UCSD-AML1 (cell line): ENCODE results near the gene DENND6B.

ENCODE experiments used
- DNase-seq: peaks from one replicate; lab custom pipeline; 2025; ENCODE audit not compliant: unreplicated experiment; lab: John Stamatoyannopoulos, UW

Gene DENND6B

DNA sequence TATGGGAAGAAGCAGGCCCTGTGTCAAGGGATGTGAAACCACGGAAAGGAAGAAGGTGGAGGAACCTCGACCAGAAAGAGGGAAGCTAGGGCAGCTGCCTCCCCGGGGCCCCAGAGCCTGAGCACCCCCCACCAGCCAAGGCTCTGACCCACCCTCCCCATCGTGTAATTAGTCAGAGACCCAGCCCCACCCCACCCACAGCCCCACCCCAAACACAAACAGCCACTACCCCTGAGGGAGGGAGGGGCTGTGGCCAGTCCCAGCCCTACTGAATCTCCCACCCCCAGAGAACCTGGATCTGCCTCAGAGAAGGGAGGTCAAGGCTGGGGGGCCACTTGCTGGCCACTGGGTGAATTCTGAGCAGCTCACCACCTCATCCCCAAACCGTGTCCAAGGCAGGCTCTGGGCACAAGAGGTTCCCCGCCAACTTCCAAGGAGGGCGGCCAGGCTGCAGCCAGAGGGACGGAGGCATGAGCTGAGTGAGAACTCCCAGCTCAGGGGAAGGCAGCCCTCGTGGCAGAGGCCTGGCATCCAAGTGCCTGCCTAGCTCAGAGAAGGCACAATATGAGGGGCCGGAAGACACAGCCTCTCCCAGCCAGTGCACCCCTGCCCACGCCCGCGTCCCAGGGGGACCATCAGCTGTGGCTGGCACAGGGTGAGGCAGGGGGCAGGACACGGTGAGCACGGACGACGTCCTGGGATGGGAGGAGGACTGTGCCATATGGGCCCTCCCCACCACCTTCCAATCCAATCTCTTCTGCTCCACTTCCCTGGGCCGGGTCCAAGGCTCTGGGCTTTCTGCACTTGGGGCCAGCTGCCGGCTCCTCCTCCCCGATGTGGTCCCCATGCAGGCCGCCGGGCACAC lies 22.1 kb downstream of the DENND6B start:
- peak; percentile 62 for DNase-seq

DNA sequence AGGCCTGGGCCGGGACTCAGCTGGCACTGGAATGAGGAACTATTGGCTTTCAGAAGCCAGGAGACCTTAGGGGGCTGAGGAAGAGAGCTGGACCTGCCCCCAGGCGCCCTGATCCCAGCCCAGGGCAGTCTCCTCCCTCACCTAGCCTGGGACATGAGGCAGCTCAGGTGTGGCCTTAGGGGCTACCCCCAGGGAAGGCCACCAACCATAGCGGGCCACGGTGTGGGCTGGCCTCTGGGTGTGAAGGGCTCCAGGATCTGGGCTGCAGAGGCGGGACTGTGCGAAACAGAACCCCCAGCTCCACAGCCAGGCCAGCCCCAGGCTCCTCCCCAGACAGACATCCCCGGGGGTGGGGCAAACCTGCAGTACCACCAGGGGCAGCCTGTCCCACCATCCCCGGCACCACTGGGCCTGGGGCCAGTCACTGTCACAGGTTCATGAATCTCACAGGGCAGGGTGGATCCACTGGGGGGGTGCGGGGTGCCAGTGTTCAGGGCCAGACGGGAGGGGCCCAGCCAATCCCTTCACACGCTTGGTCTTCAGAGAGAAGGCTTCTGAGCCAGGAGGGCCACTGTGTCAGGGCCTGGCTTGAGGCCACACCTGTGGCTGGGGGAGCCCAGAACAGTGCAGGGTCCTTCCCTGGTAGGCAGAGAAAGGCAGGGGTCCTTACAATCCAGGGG lies 22.8 kb downstream of the DENND6B start:
- peak; percentile 58 for DNase-seq

DNA sequence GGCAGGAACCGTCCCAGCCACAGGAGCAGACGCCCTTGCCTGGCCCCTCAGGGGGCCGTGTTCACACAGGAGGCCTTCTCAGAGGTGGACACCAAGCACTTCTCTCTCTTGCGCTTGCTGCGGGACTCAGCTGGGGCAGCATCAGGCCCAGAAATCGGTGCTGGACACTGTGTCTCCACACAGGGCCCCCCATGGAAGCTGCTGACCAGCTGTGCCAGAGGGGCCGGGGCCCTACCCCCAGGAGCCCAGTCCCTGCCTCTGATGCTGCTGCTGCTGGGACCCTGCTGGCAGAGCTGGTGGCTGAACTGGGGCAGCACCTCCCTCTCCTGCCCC lies 23.3 kb downstream of the DENND6B start:
- DNase-seq = no peak

DNA sequence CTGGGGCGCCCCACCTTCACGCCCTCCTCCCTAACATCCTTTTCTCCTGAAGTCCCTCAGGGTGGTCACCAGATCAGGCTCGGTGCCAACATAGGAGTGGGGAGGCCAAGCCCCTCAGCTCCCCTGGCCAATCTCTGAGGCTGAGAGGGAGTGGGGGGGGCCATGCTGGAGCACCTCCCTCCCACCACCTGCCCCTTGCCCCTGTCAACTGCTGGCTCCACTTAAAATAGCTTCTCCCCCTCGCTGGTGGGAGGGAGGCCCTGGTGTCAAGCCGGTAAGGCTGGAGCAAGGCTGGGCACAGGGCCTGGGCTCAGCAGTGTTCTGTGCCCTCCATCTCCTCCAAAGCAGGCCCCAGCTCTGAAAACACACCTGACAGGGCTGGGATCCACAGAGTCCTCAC lies 24.2 kb downstream of the DENND6B start:
- no peak for DNase-seq

DNA sequence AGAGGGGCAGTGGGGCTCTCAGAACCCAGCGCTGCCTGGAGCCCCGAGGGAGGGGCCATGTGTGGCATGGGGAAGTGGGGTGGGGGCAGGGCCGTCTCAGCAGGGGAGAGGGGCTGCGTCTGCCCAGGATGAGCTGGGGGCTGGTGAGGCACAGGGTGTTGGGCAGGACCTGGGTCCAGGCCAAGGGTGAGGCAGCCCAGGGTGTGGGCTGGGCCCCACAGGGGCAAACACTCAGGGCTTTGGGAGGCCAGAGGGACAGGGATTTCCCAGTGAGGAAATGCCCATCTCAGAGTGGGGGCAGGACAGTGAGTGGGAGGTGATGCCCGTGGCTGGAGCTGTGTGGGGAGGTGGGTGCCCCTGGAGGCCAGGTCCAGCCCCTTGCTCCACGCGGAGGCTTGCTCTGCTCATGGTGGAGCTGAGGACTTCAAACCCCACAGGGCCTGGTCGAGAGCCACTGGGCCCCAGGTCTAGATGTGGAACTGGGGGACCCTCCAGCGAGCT lies 24.7 kb downstream of the DENND6B start:
- DNase-seq = no peak

DNA sequence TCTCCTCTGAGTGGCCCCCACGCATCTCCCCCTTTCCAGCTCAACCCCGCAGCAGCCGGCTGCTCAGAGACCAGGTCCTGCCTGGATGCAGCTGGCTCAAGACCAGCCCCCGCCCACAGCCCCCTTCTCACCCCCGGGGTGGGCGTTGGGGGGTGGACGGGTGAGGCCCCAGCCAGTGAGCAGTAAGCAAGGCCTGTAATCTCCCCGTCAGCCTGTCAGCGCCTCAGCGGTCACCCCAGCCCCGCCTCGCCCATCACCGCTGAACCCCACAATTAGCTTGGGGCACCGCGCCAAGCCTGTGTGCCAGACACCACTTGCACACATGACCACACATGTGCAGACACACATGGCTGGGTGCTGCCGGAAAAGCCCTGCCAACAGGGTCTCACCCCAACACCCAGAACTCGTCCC lies 25.2 kb downstream of the DENND6B start:
- no peak for DNase-seq

DNA sequence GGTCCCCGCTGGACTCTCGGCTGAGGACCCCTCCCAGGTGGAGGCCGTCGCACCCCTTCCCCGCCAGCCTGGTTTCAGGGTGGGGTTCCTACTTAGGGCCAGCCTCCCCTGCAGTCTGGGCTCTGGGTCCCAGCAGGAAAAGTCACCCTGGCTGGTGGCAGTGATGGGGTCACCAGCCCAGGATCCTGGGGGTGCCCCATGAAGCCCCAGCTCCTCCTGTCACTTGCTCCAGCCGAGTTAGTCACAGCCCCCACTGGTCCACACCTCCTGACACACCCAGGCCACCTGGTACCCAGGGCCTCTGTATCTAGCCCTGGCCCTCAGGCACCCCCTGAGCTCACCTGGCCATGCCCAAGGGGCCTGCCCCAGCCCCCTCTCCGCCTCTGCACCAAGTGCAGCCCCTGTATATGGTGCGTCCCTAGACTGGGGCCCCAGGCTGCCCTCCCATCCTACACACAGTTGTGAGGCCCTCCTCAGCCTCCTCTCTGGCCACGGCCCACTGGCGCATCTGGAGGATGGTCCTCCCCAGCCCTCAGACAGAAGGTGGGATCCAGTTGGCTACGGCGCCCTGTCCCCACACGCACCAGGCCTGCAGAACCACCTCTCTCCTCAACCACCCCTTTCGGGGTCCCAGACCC lies 26.1 kb downstream of the DENND6B start:
- DNase-seq = no peak

DNA sequence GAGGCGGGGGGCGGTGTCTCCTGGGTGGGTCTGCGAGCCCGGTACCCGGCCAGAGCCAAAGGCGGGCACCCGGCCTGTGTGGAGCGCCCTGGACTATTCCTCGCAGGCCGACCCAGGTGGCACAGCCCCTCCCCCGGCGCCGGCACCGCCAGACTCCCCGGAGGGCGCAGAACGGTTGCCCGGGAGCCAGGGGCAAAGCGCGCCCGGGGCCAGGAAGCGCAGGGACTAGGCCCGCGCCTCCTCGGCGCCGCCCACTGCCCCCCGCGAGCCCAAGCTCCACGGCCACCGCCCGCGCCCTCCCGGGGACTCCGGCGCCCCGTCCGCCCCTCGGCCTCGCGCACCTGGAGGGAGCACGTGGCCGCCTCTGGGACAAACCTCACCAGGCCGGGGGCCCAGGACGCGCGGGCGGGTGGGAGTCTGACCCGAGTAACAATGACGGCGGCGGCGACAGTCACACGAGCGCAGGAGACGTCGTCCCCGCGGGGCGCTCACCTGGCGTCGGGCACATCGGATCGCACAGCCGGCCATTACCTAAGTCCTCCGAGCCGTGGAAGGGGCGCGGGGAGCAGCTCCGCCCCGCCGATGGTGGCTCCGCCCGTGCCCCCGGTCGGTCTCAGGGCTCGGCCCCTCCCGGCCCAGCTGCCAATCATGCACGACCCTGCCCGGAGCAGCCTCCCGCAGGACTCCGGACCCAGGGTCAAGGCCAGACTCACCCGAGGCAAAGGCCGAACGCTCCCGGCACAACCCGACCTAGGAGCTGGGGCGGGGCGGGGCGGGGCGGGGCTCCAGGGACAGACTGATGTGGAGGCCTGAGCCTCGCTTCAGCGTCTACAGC lies 26.8 kb downstream of the DENND6B start:
- no peak for DNase-seq

DNA sequence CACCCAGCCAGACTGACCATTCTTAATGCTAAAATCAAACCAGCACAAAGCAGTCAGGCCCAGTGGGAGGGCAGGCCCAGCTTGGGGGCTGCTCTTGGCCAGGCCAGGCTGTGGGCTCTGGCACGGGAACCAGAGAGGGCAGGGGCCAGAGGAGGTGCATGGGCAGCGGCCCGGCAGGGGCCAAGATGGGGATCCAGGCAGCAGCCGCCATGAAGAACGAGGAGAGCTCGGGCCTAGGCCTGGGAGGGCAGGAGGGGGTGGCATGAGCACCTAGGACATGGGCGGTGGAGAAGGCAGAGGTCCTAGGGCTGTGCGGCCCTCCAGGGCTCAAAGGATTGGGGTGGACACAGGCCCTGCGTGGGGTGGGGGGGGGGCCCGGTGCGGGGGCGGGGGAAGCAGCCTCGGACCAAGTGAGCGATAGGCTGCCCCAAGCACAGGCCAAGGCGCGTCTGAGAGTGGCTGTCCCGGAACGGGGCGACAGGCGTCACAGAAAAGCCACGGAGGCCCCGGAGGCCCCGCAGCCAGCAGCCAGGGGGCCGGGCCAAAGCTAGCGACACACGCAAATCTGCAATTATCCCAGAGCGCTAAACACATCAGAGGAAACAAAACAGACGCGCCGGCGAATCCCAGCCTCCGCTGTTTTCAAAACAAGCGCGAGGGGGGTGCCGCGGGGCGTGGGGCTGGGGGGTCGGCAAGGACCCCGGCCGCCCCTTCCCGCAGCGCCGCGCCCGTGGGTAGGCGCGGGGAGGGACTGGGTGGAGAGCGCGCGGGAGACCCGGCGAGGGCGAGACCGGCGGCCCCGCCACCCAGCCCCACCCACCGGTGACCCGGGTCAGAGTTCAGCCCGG lies 27.7 kb downstream of the DENND6B start:
- DNase-seq = no peak

DNA sequence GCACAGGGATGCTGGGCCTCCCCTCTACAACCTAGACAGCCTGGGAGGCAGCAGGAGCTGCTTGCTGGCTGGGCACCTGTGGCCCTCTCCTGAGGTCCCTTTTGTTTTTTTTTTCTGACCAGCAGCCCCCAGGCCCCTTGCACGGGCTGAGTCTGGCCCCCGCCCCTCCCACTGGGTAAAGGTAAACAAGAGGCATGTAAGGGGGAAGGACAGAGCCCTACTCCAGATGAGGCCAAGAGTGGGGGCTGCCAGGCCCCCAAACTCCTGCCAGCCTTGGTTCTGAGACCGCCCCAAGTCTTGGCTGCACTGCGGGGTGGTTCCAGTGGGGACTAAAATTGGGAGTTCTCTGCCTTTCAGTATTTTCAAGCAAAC lies 28.6 kb downstream of the DENND6B start:
- DNase-seq = no peak

DNA sequence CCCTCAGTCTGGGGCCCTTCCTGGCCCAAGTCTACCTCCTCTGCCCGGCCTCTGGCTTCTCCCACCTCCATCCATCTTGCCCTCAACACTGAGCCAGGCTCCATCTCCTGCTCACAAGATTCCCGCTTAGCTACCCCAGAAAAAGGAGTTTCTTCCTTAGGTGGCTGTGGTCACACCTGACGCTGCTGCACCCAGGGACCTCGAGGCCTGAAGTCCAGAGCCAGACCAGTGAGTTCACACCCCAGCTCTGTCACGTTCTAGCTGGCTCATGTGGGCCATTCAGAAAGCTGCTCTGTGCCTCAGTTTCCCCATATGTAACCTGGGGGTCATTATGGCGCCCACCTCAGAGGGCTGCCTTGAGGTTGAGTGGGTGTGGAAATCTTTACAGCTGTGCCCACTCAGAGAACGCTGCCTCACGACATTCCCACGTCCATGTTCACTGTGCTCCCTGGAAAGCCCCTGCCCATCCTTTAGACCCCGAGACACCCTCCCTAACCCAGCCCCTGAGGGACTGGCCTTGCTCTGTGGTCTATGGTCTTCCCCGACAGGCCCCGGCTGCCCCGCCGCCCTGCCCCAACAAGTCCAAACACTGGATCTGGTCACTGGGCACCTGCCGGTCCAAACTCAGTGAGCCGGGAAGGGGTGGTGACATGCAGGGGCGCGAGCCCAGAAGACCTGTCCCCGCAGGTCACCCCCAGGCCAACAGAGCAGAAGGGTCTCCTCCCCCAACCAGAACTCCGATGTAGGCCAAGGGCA lies 29.1 kb downstream of the DENND6B start:
- no peak for DNase-seq

DNA sequence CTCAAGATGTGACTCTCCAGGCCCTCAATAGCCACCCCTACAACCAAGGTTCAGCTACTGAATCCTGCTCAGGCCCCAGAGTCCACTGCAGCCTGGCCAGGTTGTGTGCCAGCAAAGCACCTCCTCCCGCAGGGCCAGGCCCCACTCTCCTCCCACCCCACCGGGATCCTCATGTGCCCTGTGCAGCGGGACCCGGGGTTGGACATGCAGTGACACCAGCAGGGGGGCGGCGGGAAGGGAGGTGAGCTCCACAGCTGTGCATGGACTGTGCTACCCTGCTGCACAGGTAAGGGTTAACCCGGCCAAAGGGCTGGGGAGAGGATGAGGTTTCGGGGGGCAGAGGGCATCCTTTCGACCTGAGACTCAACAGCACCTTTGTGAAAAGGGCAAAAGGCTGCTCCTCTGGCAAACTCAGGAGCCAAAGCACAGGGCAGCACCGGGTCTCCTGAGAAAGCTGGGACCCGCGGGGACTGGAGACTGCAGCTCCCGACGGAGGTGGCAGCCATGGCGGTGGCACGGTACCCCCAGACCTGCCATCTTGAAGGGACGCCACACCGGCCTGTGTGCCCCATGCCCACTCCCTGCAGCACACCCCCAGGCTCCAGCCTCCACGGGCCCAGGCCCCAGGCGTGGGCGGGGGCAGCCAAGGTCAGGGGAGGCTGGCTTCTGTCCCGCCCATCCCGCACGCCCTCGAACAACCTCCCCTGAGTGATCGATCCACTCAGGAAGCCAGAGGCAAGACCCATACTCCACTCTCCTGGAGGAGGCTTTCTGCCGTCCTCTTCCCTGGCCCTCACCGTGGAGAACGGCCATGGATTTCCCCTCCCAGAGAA lies 29.9 kb downstream of the DENND6B start:
- DNase-seq = no peak

DNA sequence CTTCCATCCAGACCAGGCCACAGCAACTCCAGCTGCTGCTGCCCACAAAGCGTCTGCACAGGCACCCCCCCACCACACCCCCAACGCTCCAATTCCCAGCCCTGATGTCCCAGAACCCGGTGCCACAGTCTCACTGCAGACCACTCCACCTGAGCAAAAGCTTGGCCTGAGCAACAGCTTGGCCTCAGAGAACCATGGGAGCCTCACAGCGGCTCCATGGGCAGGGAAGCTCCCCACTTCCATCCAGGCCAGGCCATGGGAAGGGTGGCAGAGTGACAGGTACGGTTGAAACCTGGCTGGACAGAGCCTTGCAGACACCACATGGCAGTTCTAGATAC lies 32.5 kb downstream of the DENND6B start:
- no peak for DNase-seq

DNA sequence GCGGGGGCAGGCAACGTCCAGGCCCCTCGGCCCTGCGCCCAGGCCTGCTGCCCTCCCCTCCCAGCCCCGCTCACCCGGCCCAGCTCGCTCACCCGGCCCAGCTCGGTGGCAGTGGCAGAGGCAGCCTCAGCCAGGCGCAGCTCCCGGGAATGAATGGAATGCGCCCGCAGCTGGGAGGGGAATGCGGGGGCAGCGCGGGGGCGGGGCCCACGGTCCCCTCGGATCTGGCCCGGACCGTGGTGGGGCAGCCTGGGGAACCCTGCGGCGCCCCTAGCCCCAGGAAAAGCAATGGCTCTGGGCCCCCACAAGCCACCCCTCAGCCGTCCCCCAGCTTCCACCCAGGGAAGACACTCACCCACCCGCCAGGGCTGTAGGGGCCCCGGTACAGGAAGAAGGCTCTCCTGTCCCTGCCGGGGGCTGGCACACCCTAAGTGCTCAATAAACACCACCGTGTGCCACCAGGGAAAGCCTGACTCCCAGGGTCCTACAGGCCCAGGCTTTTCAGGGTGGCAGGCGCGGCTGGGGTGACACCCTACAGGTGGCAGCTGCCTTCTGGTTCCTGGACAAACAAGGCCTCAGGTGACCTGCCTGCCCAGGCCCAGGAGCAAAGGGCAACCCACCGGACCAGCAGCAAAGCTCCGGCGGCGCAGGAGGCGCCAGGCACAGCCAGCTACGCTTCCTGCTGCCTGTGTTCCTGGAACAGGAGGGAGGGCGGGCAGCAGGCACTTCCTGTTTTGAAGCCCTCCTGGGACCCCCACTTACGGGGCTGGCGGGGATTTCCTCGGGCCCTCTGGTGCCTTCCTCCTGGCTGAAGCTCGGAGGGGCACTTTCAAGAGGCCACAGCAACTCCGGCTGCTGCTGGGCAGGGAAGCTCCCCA lies 33.1 kb downstream of the DENND6B start:
- peak; percentile 72 for DNase-seq

DNA sequence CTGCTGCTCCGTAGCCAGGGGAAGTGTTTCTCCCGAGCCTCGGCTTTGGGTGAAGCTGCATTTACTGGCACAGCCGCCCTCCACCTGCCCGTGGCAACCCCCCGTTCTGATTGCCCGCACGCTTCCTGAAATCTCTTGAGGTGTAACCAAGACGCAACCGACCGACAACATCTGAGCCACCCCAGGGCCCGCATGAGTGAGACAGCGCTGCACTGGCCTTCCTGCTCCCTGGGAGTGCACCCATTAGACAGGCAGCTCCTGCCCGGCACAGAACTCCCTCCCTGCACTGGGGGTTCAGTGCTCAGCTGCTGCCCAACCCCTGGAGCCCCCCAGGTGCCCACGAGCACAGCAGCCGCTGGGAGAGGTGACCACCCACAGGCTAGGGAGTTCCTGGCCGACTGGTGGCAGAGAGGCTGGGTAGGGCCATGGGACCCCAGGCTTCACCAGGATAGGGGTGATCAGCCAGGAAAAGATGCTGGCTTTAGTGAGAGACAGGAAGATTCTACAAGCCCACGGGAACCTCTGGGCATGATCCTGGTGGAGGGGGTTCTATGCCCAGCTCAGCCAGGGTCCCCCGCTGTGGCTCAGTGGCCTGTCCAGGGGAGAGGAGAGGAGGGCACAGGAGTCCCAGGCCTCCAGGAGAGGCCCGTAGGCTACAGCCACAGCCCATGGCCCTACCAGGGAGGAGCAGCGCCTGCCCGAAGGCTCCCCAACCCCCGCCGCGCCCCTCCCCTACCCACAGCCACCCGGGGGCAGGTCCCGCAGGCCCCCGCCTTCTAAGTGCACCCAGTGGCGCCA lies 34.0 kb downstream of the DENND6B start:
- no peak for DNase-seq

DNA sequence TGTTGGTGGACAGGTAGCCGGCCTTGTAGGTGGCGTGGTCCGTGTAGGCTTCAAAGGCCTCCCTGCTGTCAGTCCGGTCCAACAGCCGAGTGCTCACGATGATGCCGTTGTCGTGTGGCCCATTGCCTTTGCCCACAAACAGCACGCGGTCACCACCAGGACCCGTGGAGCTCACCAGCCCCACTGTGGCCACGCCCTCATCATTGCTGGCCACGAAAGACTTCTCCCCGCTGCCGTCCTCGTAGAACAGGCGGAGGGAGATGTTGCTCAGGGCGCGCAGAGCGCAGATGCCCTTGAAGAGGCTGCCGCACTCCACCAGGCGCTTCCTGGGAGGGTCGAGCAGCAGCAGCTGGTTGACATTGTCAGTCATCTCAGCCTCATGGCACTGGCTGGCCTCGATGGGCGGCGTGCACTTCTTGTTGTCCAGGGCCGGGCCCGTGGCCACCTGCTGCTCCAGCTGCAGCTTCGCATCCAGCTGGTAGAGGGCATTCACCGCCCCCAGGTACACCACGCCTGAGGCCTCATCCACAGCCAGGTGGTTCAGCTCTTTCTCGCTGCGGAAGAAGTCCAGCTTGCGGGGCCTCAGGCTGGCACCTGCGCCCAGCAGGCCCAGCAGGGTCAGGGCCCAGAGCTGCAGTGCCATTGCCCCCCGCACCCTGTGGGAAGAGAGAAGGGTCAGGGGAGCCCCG lies 36.7 kb downstream of the DENND6B start:
- no peak for DNase-seq
